SIG-M5 treated with dmso at 0.1 percent for 504 hours (cell line): Measurements from ENCODE around the gene APOBEC4.

ENCODE experiments used
- DNase-seq: peaks from one replicate; lab custom pipeline; 2025; ENCODE audit not compliant: unreplicated experiment; lab: John Stamatoyannopoulos, UW

APOBEC4 gene

DNA sequence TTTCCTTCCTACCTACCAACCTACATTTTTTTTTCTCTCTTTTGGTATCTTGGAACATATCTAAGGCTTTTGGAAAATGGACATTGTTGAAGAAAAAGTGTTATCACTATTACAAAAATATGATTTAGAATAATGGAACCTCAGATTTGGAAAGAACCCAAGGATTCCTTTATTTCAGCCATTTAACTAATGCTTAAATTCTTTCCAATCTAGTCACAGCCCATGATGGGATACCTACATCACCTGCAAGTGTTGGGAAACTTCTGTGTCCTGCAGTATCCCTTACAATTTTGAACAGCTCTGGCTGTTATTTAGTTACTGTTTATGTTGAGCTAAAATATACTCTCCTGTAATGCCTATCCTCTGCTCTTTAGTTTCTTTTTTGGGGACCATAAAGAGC, 22.3 kb upstream of the APOBEC4 start:
- no peak for DNase-seq

DNA sequence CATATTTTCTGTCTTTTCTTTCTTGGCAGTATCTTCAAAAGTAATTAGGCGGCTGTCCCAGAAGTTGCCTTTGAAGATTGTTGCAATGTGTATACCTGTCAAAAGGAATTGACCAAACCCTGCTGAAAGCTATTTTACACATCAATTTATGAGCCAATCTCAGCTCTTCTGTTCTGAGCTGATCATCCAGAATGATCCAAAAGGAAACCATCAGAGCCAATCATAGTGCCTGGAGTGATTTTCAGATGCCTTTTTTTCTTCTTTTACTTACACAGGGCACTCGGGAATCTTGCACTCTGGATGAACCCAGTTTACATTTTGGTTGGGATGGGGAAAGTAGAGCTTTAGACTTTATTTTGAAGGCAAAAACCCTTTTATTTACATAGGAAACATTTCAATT, 21.8 kb upstream of the APOBEC4 start:
- DNase-seq: no peak

DNA sequence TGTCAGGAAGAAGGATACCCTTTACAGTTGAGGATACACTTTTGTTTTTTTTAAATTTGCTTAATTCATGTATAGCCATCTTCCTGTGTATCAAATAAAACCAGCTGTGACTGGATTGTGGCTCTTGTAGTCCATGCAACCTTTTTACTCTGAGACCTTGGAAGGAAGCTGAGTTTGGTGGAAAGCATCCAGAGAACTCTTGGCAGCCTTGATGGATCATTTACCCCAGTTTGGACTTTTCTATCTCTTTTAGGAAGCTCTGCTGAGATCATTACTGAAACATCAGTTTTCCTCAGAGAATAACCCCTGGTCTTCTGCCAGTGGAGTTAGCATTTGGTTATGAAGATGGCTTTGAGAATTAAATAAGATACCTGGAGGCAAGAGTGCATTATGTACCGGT, 21.2 kb upstream of the APOBEC4 start:
- DNase-seq: no peak

DNA sequence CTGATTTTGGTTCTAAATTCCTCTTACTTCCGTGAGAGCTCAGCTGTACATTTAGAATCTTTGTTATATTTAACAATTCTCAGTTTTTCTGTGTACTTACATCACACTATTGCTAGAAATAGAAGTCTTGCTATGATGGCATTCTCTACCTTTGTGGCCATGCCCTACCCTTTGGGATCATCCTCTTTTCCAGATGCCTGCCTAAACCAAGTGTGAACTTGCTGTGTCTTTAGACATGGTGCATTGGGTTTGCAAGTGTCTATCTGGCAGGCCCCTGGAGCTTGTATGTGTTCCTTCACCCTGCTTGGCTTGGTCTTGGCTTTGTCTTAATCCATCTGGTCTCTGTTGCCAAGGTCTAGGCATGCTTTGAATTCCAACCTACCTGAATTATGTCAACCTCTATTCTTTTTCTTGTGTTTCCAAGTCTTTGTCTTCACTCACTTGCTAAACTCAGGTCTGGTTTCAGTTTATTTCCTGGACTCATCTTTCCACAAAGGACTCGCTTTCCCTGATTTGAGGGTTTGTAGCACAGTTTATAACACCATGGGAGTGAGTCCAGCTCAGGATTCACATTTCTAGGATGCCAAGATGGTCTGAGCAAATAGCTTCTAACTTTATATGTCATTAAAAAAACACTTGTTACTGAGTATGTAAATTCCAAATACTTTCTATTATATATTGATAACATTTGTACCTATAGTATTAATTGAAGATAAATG, 20.6 kb upstream of the APOBEC4 start:
- DNase-seq: no peak

DNA sequence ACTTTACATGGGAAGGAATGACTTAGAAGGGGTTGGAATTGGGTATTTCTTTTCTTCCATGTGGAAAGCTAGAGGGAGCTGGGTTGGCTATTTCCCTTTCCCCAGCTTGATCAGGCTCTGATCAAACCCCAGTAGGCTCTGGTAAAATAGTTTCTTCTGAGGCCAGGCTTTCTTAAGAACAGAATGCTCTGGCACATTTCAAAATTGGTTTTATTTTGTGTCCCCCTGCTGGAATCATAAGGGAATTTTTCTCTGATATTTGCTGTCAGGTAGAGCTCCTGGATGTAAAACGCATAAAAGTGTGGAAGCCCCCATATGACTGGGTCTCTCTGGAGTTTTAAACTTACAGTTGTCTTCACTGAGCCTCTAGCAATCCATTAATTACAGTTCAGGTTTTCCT, 17.1 kb upstream of the APOBEC4 start:
- no peak for DNase-seq

DNA sequence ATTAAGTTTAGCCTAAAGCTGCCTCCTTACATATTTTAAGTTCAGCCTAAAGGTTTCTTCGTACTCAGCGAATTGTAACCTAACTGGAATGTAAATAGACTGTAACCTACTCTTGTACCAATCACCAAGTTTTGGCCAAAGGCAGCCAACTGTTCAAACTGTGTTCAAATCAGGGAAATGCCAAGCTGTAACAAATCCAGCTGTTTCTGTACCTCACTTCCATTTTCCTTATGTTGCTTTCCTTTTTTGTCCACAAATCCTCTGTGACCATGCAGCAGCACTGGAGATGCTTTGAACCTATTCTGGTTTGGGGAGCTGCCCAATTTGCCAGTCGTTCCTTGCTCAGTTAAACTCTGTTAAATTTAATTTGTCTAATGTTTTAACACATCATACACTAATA, 3.2 kb upstream of the APOBEC4 start:
- DNase-seq: no peak

DNA sequence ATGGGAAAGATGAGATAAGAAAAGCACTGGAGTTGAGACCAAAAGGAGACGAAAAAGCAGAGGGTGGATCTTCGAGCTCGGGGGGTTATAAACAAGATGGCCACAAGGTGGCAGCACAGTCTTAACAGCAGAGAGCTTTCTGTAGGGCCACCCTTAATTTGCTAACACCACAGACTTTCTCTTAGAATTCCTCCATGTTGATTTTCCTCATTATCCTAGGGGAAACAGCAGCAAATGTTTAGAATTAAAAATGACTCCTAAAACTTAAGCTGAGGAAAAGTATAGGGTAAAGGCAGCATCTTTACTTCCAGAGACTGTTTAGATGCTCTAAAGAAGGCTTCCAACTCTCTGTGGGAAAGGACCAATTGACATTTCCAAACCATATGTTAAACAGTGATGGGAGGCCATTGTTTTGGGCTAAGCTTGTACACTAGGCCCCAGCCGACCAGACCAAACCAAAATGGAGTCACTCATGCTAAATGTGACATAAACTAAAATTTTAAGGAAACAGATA, 2.5 kb upstream of the APOBEC4 start:
- DNase-seq: peak; percentile 82

DNA sequence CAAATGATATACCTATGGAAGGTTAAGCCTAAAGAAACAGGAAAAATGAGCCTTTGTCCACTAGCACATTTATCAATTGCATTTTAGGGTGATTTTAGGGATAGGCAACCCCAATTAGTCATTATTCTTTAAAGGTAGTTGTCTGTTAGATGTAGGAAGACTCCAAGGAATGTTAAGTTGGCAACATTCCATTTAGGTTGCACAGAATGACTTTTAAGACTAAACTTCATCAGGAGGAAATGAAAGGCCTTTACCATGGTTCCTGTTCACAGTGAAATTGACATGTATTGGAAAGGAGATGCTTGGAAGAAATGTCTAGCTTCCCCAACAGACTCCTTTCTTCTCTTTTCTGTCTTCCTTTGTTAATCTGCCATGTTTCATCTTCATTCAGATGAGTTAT, 1.6 kb upstream of the APOBEC4 start:
- DNase-seq: no peak

DNA sequence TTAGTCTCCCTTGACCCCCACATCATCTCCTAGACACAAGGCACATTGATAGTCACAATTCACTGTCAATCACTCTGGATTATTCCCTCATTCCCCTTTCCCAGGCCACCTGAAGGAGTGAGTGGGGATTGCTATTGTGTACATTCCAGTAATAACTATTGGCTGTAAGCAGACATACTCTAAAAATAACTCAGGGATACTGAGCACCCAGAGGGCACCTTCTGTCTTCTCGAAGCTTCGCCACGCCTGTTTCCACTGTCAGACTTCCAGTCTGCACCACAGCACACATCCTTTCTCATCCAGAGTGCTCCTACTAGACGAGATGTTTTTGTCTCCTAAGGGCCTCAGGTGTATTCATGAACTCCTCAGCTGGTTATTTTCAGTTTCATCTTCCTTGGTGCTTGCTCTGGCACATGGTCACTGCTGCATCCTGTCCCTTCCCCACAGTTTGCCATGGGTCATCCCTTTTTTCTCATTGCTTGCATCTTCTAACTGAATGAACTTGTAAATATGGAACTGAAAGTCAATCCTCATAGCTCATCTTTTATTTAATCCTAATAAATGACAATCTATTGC, 848 bp upstream of the APOBEC4 start:
- DNase-seq: no peak

DNA sequence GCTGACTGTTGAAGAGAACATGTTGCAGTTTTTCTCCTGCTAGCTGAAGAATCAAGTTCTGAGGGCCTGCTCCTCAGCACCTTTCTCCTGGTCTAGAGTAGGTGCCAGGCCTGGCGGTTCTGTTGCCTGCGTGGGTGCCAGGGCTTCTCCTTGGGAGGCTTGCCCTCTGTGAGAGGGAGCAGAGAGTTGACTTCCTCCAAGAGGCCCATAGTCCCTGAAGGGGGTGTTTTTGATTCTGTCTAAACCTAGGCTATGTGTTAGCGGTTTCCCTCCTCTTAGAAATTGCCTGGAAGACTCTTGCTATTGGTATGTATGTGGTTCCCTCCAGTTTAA, 312 bp upstream of the APOBEC4 start:
- DNase-seq: no peak

DNA sequence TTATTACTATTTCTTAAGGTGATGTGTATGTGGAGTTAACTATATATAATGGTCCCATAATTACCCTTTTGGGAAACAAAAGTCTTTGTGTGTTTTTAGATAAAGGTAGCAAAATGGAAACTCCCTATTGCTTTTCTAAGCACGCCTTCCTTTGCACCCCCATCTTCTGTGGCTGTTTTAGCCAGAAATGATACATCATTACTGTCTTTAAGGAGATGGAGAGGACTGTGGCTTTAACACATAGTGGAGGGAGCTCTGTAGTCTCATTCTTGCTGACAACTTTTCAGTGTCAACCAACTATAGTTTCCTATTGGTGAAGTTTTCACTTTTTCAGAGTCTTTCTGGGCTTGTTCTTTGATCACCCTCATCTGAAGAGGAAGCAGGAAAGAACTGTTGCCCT, 1.0 kb downstream of the APOBEC4 start:
- DNase-seq: no peak

DNA sequence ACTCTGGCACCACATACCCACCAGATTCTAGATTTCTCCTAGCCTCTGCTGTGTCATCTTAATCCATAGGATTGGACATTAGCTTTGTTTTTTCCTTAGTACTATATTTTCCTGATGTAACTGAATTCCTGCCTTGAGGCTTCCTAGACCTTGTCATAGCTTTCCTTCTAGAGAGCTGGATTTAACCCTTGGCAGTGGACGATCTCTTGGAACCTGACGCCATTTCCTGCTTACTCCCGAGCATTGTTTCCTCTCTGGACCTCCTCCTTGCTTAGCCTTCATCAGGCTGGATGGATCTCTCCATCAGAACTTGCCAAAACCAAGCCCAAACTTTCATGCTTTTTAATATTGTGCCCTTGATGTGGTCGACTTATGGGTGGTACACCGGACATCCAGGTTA, 1.5 kb downstream of the APOBEC4 start:
- no peak for DNase-seq

DNA sequence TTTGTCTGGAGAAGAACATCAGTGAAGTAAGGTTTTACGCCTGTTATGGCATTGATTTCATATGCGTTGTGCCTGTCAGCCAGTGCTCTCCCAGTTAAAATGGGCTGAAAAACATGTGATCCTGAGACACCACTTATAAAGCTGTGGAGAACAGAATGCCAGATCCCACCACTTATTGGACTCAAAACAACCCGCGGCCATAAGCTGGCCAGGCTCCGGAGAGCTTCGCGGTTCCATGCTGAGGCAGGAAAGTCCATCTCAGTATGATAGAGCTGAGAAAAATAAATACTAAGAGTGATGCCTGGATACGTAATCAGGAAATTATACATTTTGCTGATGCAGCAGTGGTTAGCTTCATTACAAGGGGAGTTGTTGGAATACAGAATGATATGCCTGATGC, 5.1 kb downstream of the APOBEC4 start:
- no peak for DNase-seq

DNA sequence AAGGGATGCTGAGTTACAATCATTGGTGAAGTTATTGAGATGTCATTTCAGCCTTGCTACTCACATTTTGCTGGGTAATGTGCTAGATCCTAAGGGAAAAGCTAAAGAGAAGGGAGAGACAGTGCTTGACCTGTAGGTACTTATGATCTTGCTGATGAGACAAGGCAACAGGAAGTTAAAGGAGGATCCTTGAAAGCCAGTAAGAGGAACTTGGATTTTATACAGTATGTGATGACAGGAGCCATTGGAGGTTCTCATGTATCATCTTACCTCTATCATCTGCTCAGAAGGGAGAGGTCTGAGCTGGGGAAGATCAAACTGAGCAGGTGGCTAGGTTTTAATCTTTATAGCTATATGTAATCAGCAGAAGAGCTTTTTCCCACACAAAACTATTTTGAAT, 6.3 kb downstream of the APOBEC4 start:
- peak; percentile 43 for DNase-seq

DNA sequence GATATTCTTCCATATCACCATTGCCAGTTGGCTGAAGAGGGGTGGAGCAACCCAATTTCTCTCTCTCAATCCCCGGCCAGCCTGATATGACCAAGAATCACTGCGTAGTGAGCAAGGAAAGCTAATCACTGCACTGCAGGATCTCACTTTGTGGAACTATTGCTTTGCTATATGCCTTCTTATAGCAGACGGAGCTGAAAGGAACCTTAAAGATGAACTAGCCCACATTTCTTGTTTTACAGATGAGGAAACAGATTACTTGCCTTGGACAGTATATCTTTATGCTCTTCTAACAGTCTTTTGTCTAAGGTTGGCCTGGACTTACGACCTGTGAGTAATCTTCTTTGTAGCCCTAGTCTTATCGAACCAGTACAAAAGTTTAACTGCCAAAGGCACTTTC, 7.6 kb downstream of the APOBEC4 start:
- no peak for DNase-seq

DNA sequence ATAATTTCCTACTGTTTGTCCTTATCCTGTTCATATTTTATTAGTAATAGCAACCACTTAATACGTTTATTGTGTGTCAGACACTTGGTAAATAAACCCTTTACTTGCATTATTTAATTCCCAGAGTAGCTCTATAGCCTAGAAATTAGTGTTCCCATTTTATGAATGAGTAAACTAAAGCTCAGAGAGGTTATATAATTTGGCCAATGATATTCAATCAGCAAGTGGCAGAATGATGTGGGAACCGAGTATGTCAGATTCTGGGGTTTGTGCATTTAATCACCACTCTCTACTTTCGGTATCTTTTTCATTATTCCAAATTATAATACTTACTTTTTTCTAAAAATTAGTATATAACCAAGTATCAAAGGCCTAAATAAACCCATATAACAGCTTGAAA, 10.9 kb downstream of the APOBEC4 start:
- DNase-seq: no peak

DNA sequence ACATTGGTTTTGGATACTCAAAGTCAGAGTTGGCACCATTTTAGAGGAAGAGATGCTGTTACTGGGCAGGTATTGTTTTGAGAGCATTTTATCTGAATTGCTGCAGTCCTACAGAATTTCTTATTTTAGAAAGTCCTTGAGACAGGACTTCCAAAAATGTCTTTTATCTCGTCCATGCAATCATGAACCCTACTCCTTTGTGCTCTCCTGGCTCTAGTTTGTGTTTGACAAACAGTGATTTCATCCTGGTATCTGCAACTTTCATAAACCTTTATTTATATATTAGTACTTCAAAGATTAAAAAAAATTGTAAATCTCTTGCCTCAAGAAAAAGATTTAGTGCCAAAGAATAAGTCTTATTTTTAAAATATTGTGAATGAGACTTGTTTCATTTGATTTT, 12.9 kb downstream of the APOBEC4 start:
- no peak for DNase-seq

DNA sequence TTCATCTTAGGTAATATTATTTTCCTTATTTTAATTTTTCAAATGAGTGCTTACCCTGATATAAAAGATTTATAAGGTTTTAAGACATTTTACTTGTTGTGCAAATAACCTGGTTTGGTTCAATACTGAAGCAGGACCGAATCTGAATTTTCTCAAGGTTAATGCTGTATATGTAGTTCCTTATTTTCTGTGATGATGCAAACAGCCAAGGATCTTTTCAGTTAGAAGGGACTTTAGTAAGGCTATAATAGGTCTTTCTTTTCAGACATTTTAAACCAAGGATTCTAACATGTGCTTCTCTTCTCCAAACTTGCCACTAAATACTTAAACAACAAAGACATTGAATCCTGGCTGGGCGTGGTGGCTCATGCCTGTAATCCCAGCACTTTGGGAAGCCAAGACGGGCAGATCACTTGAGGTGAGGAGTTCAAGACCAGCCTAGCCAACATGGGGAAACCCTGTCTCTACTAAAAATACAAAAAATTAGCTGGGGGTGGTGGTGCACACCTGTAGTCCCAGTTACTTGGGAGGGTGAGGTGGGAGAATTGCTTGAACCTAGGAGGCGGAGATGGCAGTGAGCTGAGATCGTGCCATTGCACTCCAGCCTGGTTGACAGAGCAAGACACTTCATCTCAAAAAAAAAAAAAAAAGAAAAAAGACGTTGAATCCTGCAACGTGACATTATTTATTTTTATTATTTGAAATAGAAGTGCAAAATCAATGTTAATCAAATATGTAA, 14.3 kb downstream of the APOBEC4 start:
- DNase-seq: peak; percentile 72

DNA sequence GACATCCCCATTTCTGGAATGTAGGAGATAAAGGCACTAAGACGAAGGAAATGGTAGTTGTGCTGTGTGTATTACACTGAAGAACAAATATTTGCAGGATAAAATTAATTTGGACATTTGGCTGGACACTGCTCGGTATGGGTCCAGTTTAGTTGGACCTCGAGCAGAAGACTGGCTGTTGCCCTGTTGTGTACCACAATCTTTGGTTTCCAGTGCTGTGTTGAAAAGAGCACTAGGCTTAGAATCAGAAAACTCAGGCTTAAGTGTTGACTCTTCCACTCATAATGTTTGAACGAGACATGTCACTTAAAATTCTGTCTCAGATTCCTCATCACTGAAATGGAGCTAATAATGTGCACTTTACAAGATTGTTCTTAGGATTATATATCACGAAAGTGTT, 16.3 kb downstream of the APOBEC4 start:
- no peak for DNase-seq

DNA sequence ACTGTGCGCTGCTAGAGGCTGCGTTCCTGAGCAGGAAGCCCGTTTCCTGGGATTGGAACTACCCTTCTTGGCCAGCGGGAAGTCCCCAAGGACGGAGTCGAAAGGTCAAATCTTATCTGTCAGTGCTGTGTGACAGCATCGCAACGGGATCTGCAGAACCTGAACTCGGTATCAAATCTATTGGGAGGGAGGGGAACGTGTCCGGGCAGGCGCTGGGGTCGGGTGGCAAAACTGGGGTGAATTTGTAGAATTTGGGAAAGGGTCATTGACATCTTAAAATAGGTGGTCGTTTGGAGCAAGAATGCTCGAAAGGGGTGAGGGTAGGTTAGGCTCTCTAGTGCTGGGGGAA, 16.8 kb downstream of the APOBEC4 start:
- no peak for DNase-seq

DNA sequence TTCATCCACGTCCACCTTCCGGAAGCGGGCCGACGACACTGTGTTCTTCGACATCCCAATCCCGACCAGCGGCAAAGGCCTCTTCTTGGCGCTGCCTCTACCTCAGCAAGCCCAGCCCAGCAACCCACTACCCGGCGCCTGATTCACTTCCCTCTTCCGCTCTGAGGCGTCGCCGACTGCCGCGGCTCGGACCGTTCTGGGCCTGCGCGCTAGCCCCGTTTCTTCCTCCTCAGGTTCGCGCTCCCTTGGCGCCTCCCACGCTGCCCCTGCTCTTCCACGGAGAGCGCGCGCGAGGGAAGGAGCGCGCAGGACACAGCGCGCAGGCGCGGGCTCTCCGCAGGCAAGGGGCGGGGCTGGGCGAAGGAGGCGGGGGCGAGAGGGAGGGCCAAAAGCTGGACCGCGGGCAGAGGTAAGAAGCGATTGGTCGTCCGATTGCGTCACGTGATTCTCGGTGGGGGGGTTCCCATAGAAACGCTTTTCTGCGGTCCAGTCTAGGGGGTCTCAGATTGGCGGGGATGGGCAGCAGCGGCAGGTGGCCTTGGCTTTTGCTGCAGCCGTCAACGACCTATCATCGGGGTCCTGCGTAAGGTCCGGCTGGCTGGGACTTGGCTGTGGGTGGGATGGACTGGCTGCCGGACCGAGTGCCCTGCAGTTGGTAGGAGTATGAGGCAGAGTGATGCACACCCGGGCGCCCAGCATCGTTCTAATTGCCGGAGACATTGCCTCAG, 17.3 kb downstream of the APOBEC4 start, which contains the start of gene ARPC5:
Gene ARPC5, minus strand, starts transcription at position 178 of the 728 bp plus-strand sequence. Its CDS starts 124 bp downstream, at position 54.
- peak; percentile 99 for DNase-seq
